HCT116 (cell line): ENCODE measurements around the gene THUMPD2. TPM values are rescaled to one million over a fixed set of nuclear protein-coding genes. Genes with fewer than 3 reads are reported as not detected.

Experiments
- ATAC-seq: fragments of 200-7000 bp; cut with Tn5 transposase; 2 replicates; pipeline ENCODE4 v1.9.1; 2020; ENCODE audit warnings: mild to moderate bottlenecking, moderate library complexity
- BruUV-seq: library from RNA; stranded (reverse); fragments of 400-500 nt; replicated peaks from 2 replicates; lab custom pipeline; 2021; lab: Mats Ljungman, UMichigan
- CTCF ChIA-PET: fragments of 300-600 bp; sonication (Branson Sonifier 250); formaldehyde crosslinking; loops from one replicate; lab custom pipeline; 2021; ENCODE audit warnings: antibody characterized with exemption; lab: Charles Lee
- POLR2A ChIA-PET: fragments of 300-600, 350-600 bp; sonication (Branson Sonifier 250); formaldehyde crosslinking; loops from one replicate; lab custom pipeline; 2021; ENCODE audit warnings: antibody characterized with exemption; lab: Charles Lee
- RAD21 ChIA-PET, 2 experiments: fragments of 300-600 bp; sonication (Branson Sonifier 250); formaldehyde crosslinking; loops; one replicate each; lab custom pipeline; 2023; ENCODE audit warnings: low total read pairs in 2 of 2; ENCODE audit not compliant: uncharacterized antibody in 2 of 2, unreplicated experiment in 2 of 2, low non-redundant PET in 1 of 2; lab: Charles Lee
- DNase-seq: peaks from one replicate; pipeline ENCODE4 v3.0.0-alpha.2; 2010; ENCODE audit warnings: low read depth, low spot score
- H2AFZ ChIP-seq: fragments of 200-600 bp; shearing (Covaris generic), sonication (generic); 2 replicates; pipeline ENCODE4 v1.6.1; 2017; ENCODE audit warnings: low read depth, mixed run types, mixed read lengths, antibody characterized with exemption, low read length; ENCODE audit not compliant: poor library complexity, severe bottlenecking
- H3K27ac ChIP-seq: 2 replicates; pipeline ENCODE4 v1.5.1; 2012; ENCODE audit warnings: low read depth, low read length
- H3K27me3 ChIP-seq: fragments of 200-600 bp; sonication (generic); 2 replicates; pipeline ENCODE4 v1.6.1; 2016; ENCODE audit warnings: mixed run types, low read length, mixed read lengths; ENCODE audit not compliant: insufficient read depth
- H3K36me3 ChIP-seq, 2 experiments: fragments of 200-500 bp in 1 of 2; fragments of 200-600 bp in 1 of 2; sonication (Bioruptor generic) in 1 of 2; sonication (generic) in 1 of 2; 2 replicates each; pipeline versions ENCODE4 v1.5.1 to v1.6.1; 2014 to 2016; ENCODE audit warnings: low read length in 2 of 2, inconsistent platforms in 1 of 2, mixed read lengths in 1 of 2, mixed run types in 1 of 2; ENCODE audit not compliant: insufficient read depth in 2 of 2, control insufficient read depth in 1 of 2
- H3K4me1 ChIP-seq, 2 experiments: fragments of 200-600 bp in 1 of 2; sonication (generic) in 1 of 2; 2 replicates each; pipeline versions ENCODE4 v1.5.1 to v1.6.1; 2012 to 2017; ENCODE audit warnings: low read length in 2 of 2, inconsistent platforms in 1 of 2, mild to moderate bottlenecking in 1 of 2, mixed read lengths in 1 of 2, mixed run types in 1 of 2, moderate library complexity in 1 of 2; ENCODE audit not compliant: insufficient read depth in 2 of 2, control insufficient read depth in 1 of 2
- H3K4me2 ChIP-seq: fragments of 200-600 bp; sonication (generic); 2 replicates; pipeline ENCODE4 v1.6.1; 2017; ENCODE audit warnings: mixed run types, low read length, mixed read lengths
- H3K4me3 ChIP-seq, 2 experiments: fragments of 200-600 bp in 1 of 2; sonication (generic) in 1 of 2; replicated peaks in 1 of 2; 2 replicates each; pipeline ENCODE4 v1.5.1; 2011 to 2016; ENCODE audit warnings: low read length in 2 of 2, control low read depth in 1 of 2, low read depth in 1 of 2, mild to moderate bottlenecking in 1 of 2, mixed read lengths in 1 of 2, mixed run types in 1 of 2
- H3K79me2 ChIP-seq: fragments of 200-600 bp; sonication (generic); 2 replicates; pipeline ENCODE4 v1.6.1; 2017; ENCODE audit warnings: mild to moderate bottlenecking, mixed run types, low read length, moderate library complexity, mixed read lengths; ENCODE audit not compliant: insufficient read depth
- H3K9ac ChIP-seq: fragments of 200-600 bp; sonication (generic); 2 replicates; pipeline ENCODE4 v1.6.1; 2016; ENCODE audit warnings: low read length, mixed read lengths
- H3K9me2 ChIP-seq: fragments of 200-600 bp; sonication (generic), shearing (Covaris generic); 2 replicates; pipeline ENCODE4 v1.6.1; 2017; ENCODE audit warnings: mixed run types, mild to moderate bottlenecking, moderate library complexity; ENCODE audit not compliant: insufficient read depth
- H3K9me3 ChIP-seq, 2 experiments: fragments of 200-500 bp in 1 of 2; fragments of 200-600 bp in 1 of 2; sonication (Bioruptor generic) in 1 of 2; sonication (generic) in 1 of 2; 2 replicates each; pipeline ENCODE4 v1.6.1; 2014 to 2017; ENCODE audit warnings: low read length in 2 of 2, mixed read lengths in 2 of 2, inconsistent platforms in 1 of 2, low read depth in 1 of 2, mild to moderate bottlenecking in 1 of 2, mixed run types in 1 of 2, moderate library complexity in 1 of 2; ENCODE audit not compliant: control insufficient read depth in 1 of 2, insufficient read depth in 1 of 2
- H4K20me1 ChIP-seq: fragments of 200-600 bp; sonication (generic), shearing (Covaris generic); 2 replicates; pipeline ENCODE4 v1.6.1; 2017; ENCODE audit warnings: mixed run types, mild to moderate bottlenecking, moderate library complexity; ENCODE audit not compliant: insufficient read depth
- ATF3 ChIP-seq: IDR thresholded peaks from 2 replicates; pipeline ENCODE4 v1.6.1; 2012
- CEBPB ChIP-seq: IDR thresholded peaks from 2 replicates; pipeline ENCODE4 v1.6.1; 2012; ENCODE audit warnings: low read depth
- CTCF ChIP-seq, 3 experiments: fragments of 200-600 bp in 1 of 3; sonication (generic) in 1 of 3; IDR thresholded peaks in 2 of 3; conservative IDR thresholded peaks in 1 of 3; 2 replicates each; pipeline ENCODE4 v1.5.1; 2012 to 2017; ENCODE audit warnings: low read depth in 2 of 3, low read length in 2 of 3, antibody characterized with exemption in 1 of 3, borderline replicate concordance in 1 of 3, control low read depth in 1 of 3, mild to moderate bottlenecking in 1 of 3, mixed read lengths in 1 of 3, mixed run types in 1 of 3, moderate library complexity in 1 of 3; ENCODE audit not compliant: insufficient read depth in 1 of 3
- EGR1 ChIP-seq: IDR thresholded peaks from 2 replicates; pipeline ENCODE4 v1.6.1; 2012; ENCODE audit warnings: low read depth
- ELF1 ChIP-seq: IDR thresholded peaks from 2 replicates; pipeline ENCODE4 v1.6.1; 2012; ENCODE audit warnings: low read depth, borderline replicate concordance
- JUND ChIP-seq: IDR thresholded peaks from 2 replicates; pipeline ENCODE4 v1.6.1; 2012
- POLR2A ChIP-seq: IDR thresholded peaks from 2 replicates; pipeline ENCODE4 v1.7.0; 2011; ENCODE audit warnings: borderline replicate concordance; ENCODE audit not compliant: insufficient read depth, insufficient read length; ENCODE audit errors: extremely low read depth
- REST ChIP-seq: IDR thresholded peaks from 2 replicates; pipeline ENCODE4 v1.6.1; 2012; ENCODE audit warnings: low read depth
- YY1 ChIP-seq: IDR thresholded peaks from 2 replicates; pipeline ENCODE4 v1.6.1; 2011; ENCODE audit warnings: low read length, low read depth, moderate library complexity, mild to moderate bottlenecking; ENCODE audit not compliant: insufficient replicate concordance; ENCODE audit errors: extremely low read depth
- ZBTB33 ChIP-seq: IDR thresholded peaks from 2 replicates; pipeline ENCODE4 v1.6.1; 2011; ENCODE audit warnings: mild to moderate bottlenecking, low read length, moderate library complexity; ENCODE audit not compliant: insufficient replicate concordance; ENCODE audit errors: extremely low read depth
- ZNF274 ChIP-seq: fragments of 200-500 bp; sonication (Bioruptor generic); IDR thresholded peaks from 2 replicates; pipeline ENCODE4 v1.6.1; 2014; ENCODE audit warnings: mild to moderate bottlenecking, low read depth, low read length, inconsistent platforms
- intact Hi-C: fragments of 100-400 bp; cut with micrococcal nuclease; formaldehyde crosslinking; loops from 2 replicates; pipeline ENCODE4 v1.10.0; 2022
- total RNA-seq: library from RNA; stranded (reverse); gene quantifications from one replicate; pipeline ENCODE4 v1.2.1, GENCODE V29; 2021; ENCODE audit not compliant: unreplicated experiment

THUMPD2 gene
- total RNA-seq, 1 experiment from 2014 or later = 15.8 TPM

GRCh38 chr2:39757156-39757555 lies 21.9 kb downstream of the THUMPD2 start:
- H3K36me3 ChIP-seq = peaks cover 52 to 64% of the 10 kb centered on the region in 2 experiments
- ChIA-PET POLR2A (no interaction called here), RAD21 (no interaction called here), CTCF (no interaction called here)
- intact Hi-C loops = no loop called here
- BruUV-seq = no TSS peak
- TF ChIP-seq REST (no peak), EGR1 (no peak), POLR2A (no peak), ELF1 (no peak), ZNF274 (no peak), CTCF (IDR thresholded peaks at IDR 0.05 in 2 of 3, conservative IDR thresholded peaks at IDR 0.05 in 1 of 3; ENCODE audit: borderline replicate concordance in 1 of 3, insufficient read depth in 1 of 3, low read depth in 2 of 3, low read length in 2 of 3) (no peak), JUND (no peak), ATF3 (no peak), YY1 (no peak), ZBTB33 (no peak), CEBPB (no peak)
- no peak overlapping the region for H3K4me2 ChIP-seq
- no peak overlapping the region for H3K9ac ChIP-seq
- ATAC-seq = no peak
- no peaks in the 10 kb centered on the region for H3K9me3 ChIP-seq
- H3K79me2 ChIP-seq = peaks cover 6% of the 10 kb centered on the region; the same call in 1 of the 2 replicates
- H3K27me3 ChIP-seq = no peaks in the 10 kb centered on the region
- H3K4me3 ChIP-seq = no peak overlapping the region
- no peak for DNase-seq
- H3K4me1 ChIP-seq = no peaks in the 10 kb centered on the region
- no peak overlapping the region for H2AFZ ChIP-seq
- H4K20me1 ChIP-seq = no peaks in the 10 kb centered on the region
- H3K27ac ChIP-seq = no peak overlapping the region
- no peaks in the 10 kb centered on the region for H3K9me2 ChIP-seq
